Psoas muscle (tissue), 8 donors: Measurements from ENCODE around the gene TPR. TPM values are rescaled to one million over a fixed set of nuclear protein-coding genes. Genes with fewer than 3 reads are reported as not detected.
"Not testable (repeated sequence)": the region's sequence is repeated elsewhere in the genome, so short reads cannot be mapped to it uniquely, and the experiment has no call there.

ENCODE experiments used
- ATAC-seq, 4 donors: fragments of 200-7000 bp; cut with Tn5 transposase; one replicate each; pipeline ENCODE4 v1.9.1; 2020; ENCODE audit warnings: moderate library complexity in 3 of 4, mild to moderate bottlenecking in 2 of 4
- DNase-seq, 2 donors: peaks; one replicate each; pipeline ENCODE4 v3.0.0-alpha.2; 2020
- H3K27ac ChIP-seq: fragments of 200-600 bp; one replicate; pipeline ENCODE4 v1.8.0; 2022
- H3K27me3 ChIP-seq, 3 donors: fragments of 200-600 bp in 1 of 3; one replicate each; pipeline versions ENCODE4 v1.6.1 to v1.8.0; 2013 to 2022; ENCODE audit warnings: low read length in 2 of 3, mild to moderate bottlenecking in 2 of 3, moderate library complexity in 1 of 3; ENCODE audit not compliant: insufficient read depth in 3 of 3
- H3K36me3 ChIP-seq, 2 donors: fragments of 200-600 bp in 1 of 2; one replicate each; pipeline versions ENCODE4 v1.6.1 to v1.8.0; 2013 to 2022; ENCODE audit warnings: low read depth in 1 of 2, mild to moderate bottlenecking in 1 of 2, moderate library complexity in 1 of 2; ENCODE audit not compliant: insufficient read depth in 1 of 2
- H3K4me1 ChIP-seq: fragments of 200-600 bp; one replicate; pipeline ENCODE4 v1.8.0; 2022
- H3K4me3 ChIP-seq: fragments of 200-600 bp; one replicate; pipeline ENCODE4 v1.8.0; 2022; ENCODE audit warnings: mild to moderate bottlenecking
- H3K9me3 ChIP-seq: fragments of 200-600 bp; one replicate; pipeline ENCODE4 v1.8.0; 2022
- WGBS, 3 donors: extraction: QIAGEN DNeasy Blood & Tissue Kit; methylation state at CpG; one replicate each; pipeline versions ENCODE4 v1.1.6 to v1.1.7; 2013; 5-methylcytosine and 5-hydroxymethylcytosine counted together
- intact Hi-C, 2 donors: fragments of 100-400 bp; cut with DNase I; formaldehyde crosslinking; loops; one replicate each; pipeline versions ENCODE4 v1.11.0 to v1.14.2; 2022
- polyA plus RNA-seq, 3 donors: library from polyadenylated mRNA; stranded (reverse); fragments of 200-250 nt; gene quantifications; one replicate each; pipeline ENCODE4 v1.2.3, GENCODE V29; 2013
- total RNA-seq, 4 donors: library from RNA; stranded (reverse); fragmentation: NEBNext Ultra II Directional in 2 of 4; extraction: Animal tissue kit (Norgen Biotek cat#: 25700) in 2 of 4; gene quantifications; one replicate each; pipeline versions ENCODE4 v1.2.1 to v1.2.4, GENCODE V29; 2021 to 2023
- TF ChIP-seq, protein P1 (sequence below): fragments of 200-600 bp; IDR thresholded peaks from one replicate; pipeline ENCODE4 v1.8.0; 2022; ENCODE audit warnings: antibody characterized with exemption
- donor health status: healthy with polysubstance abuse.
- donor health status: DM: no; HTN: no; CAD: no; lungs with moderate emphysema.
- donor health status: Bipolar disorder and iron deficiency.
- donor health status: healthy.
- donor health status: DM: yes; HTN: yes; CAD: no.
- donor health status: DM: no; HTN: no; CAD: no.
- donor health status: DM: no; HTN: no; CAD: no.
- donor health status: DM: yes; HTN: yes; CAD: no.

Gene TPR
- total and polyA plus RNA-seq, 7 donors: 17.8 to 61.8 (median 48.0) TPM

DNA sequence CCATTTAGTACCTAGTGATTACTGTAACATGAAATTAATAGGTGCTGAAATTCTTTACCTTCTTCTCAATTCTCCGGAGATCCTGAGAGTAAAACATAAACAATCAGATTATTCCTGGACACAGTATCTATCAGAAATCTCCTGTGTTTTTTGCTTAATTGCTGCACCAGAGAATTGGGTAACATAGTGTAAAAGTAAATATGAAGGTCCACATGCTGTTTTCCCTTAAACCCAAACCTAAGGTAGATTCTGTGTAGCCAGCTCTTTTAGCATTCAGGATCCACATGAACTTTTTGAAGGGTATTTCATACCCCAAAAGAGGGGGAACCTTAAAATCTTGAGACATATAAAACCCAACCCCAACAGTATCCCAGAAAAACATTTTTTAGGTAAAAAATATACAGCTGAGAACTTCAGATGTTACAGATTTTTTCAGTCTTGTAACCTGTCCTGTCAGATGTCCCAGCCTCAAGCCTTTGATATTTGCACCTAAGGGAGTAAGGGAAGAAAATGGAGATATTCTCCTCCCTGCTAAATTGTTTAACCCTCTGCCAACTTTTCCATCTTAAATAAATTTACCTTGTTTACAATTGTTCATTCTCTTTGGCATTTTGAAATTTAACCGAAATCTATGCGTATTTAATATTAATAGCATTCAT, 11.8 kb upstream of the TPR start:
- DNase-seq (no peak), ATAC-seq (no peak)
- Histone ChIP-seq H3K4me3 (no peak overlapping the region), H3K4me1 (no peaks in the 10 kb centered on the region), H3K27me3 (no peaks in the 10 kb centered on the region), H3K27ac (no peak overlapping the region), H3K36me3 (peaks cover 4 to 84% of the 10 kb centered on the region in 2 donors), H3K9me3 (no peaks in the 10 kb centered on the region)
- TF ChIP-seq, protein P1, sequence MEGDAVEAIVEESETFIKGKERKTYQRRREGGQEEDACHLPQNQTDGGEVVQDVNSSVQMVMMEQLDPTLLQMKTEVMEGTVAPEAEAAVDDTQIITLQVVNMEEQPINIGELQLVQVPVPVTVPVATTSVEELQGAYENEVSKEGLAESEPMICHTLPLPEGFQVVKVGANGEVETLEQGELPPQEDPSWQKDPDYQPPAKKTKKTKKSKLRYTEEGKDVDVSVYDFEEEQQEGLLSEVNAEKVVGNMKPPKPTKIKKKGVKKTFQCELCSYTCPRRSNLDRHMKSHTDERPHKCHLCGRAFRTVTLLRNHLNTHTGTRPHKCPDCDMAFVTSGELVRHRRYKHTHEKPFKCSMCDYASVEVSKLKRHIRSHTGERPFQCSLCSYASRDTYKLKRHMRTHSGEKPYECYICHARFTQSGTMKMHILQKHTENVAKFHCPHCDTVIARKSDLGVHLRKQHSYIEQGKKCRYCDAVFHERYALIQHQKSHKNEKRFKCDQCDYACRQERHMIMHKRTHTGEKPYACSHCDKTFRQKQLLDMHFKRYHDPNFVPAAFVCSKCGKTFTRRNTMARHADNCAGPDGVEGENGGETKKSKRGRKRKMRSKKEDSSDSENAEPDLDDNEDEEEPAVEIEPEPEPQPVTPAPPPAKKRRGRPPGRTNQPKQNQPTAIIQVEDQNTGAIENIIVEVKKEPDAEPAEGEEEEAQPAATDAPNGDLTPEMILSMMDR: no peak
- intact Hi-C loops: no loop called here
- WGBS, 3 donors: 93 to 98% (median 94%) methylated on average over 3 of the region's 3 CpGs

DNA sequence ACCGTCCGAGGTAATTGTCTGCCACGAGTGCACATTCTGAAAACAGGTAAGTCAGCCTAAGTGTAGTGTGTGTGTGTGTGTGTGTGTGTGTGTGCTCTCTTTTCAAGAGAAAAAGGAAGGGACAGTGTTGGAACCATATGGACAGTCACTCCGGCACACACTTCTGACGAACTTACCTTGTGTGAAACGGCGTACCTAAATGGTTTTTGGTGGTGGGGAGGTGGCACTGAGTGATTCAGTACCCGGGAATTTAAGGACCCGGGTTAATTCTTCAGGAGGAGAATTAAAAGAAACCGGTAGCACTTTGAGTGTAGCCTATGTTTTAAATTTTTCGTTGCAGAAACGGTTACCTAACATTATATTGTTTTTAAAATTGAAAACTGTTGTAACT, 871 bp upstream of the TPR start:
- 0% methylated on average over 12 of the region's 12 CpGs for WGBS, 3 donors
- H3K27me3 ChIP-seq: no peaks in the 10 kb centered on the region

DNA sequence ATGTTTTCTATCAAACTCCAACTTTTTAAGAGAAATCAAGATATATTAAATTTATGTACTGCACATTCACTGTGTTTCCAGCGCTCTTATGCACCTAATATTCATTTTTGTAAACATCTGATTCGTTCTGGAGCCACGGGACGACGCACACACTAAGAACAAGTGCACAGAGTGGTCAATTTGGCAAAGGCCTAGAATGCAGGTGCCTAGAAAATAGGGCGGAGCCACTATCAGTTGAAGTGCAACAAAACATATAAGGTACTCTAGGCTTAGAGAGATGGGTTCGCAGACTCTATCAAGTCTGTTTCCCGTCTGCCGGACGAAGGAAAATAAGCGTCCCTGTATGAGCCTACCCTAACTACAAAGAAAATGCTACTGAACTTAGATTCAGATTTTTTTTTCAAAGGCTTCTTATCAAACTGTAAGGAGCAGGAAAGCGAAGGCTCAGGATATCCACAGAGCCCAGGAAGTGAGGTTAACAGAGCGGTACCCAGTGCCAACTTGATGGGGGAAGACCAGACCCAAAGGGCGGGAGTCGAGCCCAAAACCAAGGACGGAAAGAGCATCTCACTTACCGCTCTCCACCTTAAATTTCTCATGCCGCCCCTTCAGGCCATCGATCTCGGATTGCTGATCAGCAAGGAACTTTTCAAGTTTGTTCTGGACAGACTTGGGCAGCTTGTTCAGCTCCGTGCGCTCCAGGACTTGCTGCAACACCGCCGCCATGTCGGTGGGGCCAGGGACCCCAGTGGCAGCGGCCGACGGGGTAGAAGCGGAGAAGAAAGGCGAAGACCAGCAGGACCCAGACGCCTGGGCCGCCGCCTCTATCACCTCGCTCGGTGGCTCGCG, 526 bp downstream of the TPR start:
- H3K4me1 ChIP-seq: peaks cover 29% of the 10 kb centered on the region
- H3K9me3 ChIP-seq: no peaks in the 10 kb centered on the region
- TF ChIP-seq, protein P1: no peak
- ATAC-seq (peak in 1 of 4 donors; percentile 28), DNase-seq (no peak)
- WGBS, 3 donors: 0 to 1% (median 0%) methylated on average over 36 to 37 of the region's 37 CpGs
- no peaks in the 10 kb centered on the region for H3K27me3 ChIP-seq
- intact Hi-C loops: no loop called here
- peak overlapping the region; percentile 97 for H3K27ac ChIP-seq
- H3K4me3 ChIP-seq: peak overlapping the region; percentile 85
- peaks cover 2 to 39% of the 10 kb centered on the region in 2 donors for H3K36me3 ChIP-seq

More for the DNA sequence above, 871 bp upstream of the TPR start:
- Histone ChIP-seq H3K9me3 (no peaks in the 10 kb centered on the region), H3K4me3 (peak overlapping the region; percentile 85), H3K27ac (peak overlapping the region; percentile 97), H3K36me3 (peaks cover 5 to 38% of the 10 kb centered on the region in 2 donors), H3K4me1 (peaks cover 29% of the 10 kb centered on the region)
- intact Hi-C loops: no loop called here
- DNase-seq (no peak), ATAC-seq (peak; percentile 2 to 26 (median 14))
- TF ChIP-seq, protein P1: no peak

DNA sequence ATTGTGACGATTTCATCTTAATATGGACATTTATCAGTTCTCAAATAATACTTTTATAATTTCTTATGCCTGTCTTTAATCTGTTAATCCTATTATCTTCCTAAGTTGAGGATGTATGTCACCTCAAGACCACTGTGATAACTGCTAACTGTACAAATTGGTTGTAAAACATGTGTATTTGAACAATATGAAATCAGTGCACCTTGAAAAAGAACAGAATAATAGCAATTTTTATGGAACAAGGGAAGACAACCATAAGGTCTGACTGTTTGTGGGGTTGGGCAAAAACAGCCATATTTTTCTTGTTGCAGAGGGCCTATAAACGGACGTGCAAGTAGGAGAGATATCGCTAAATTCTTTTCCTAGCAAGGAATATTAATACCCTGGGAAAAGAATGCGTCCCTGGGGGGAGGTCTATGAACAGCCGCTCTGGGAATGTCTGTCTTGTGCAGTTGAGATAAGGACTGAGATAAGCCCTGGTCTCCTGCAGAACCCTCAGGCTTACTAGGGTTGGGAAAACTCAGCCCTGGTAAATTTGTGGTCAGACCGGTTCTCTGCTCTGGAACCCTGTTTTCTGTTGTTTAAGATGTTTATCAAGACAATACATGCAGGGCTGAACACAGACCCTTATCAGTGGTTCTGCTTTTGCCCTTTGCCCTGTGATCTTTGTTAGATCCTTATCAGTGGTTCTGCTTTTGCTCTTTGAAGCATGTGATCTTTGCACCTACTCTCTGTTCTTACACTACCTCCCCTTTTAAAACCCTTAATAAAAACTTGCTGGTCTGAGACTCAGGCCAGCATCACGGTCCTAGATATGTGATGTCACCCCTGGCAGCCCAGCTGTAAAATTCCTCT, 27.0 kb downstream of the TPR start:
- ATAC-seq, H3K4me3 ChIP-seq, H3K9me3 ChIP-seq, H3K27me3 ChIP-seq, H3K4me1 ChIP-seq, H3K27ac ChIP-seq, DNase-seq: not testable (repeated sequence)
- peaks cover 3 to 100% of the 10 kb centered on the region in 2 donors for H3K36me3 ChIP-seq
- intact Hi-C loops: loop anchor here in 1 of 2 donors (10.0 kb wide), 1 partner anchor 47 kb away; no protein-coding TSS in a partner anchor
- 90 to 93% (median 91%) methylated on average over 7 to 8 of the region's 8 CpGs for WGBS, 3 donors
